SH-SY5Y (cell line): Measurements from ENCODE around the gene ZBTB8A.

Source experiments
- GATA2 ChIP-seq: IDR thresholded peaks from 2 replicates; pipeline ENCODE4 v1.6.1; 2011; ENCODE audit warnings: mild to moderate bottlenecking, low read depth, low read length
- GATA3 ChIP-seq: IDR thresholded peaks from 2 replicates; pipeline ENCODE4 v1.6.1; 2011; ENCODE audit warnings: low read depth, mild to moderate bottlenecking, low read length, moderate library complexity

DNA sequence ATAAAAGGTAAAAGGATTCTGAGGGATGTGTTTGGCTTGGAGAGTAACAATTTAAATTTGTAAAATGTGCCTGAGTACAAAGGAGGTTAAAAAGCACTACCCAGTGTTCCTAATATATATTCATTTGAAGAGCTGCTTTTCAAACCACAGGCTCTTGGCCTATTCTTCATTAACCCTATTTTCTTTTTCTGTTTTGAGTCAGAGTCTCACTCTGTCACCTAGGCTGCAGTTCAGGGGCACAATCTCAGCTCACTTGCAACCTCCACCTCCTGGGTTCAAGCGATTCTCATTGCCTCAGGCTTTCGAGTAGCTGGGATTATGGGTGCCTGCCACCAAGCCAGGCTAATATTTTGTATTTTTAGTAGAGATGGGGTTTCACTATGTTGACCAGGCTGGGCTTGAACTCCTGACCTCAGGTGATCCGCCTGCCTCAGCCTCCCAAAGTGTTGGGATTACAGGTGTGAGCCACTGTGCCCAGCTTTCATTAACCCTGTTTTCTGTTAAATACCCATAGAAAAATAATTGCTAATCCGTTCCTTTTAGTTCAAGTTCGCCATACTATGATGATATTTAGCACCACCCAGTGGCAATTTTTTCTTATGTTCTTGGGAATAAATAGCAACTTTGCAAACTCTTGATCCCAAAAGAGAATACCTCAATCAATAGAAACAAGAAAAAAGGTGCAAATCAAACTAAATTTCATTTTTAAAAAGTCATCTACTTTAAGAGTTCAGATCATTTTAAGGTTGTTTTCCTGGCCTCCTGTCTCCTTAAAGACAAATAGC lies 80.7 kb downstream of the ZBTB8A start:
- TF ChIP-seq GATA2 (no peak), GATA3 (no peak)
